GM23248 (cell line): ENCODE data around the gene SURF4. TPM values are rescaled to one million over a fixed set of nuclear protein-coding genes. Genes with fewer than 3 reads are reported as not detected.
A peak's percentile ranks its signal among the peaks of the same experiment; 100 is the strongest.

Experiments
- DNase-seq: peaks from one replicate; pipeline ENCODE4 v3.0.0-alpha.2; 2015
- H2AFZ ChIP-seq: fragments of 200-600 bp; sonication (generic); 2 replicates; pipeline ENCODE4 v1.6.1; 2016; ENCODE audit warnings: antibody characterized with exemption
- H3F3A ChIP-seq: fragments of 200-600 bp; sonication (generic); 2 replicates; pipeline ENCODE4 v1.6.1; 2016; ENCODE audit warnings: mild to moderate bottlenecking, antibody characterized with exemption, mixed run types; ENCODE audit not compliant: insufficient read depth
- H3K27ac ChIP-seq: fragments of 200-600 bp; sonication (generic); 2 replicates; pipeline ENCODE4 v1.5.1; 2016; ENCODE audit warnings: mild to moderate bottlenecking
- H3K27me3 ChIP-seq: fragments of 200-600 bp; sonication (generic); replicated peaks from 2 replicates; pipeline ENCODE4 v1.6.1; 2016; ENCODE audit warnings: mild to moderate bottlenecking; ENCODE audit not compliant: insufficient read depth
- H3K36me3 ChIP-seq: fragments of 200-600 bp; sonication (generic); 2 replicates; pipeline ENCODE4 v1.6.1; 2016; ENCODE audit warnings: low read depth, mild to moderate bottlenecking
- H3K4me1 ChIP-seq: fragments of 200-600 bp; sonication (generic); 2 replicates; pipeline ENCODE4 v1.6.1; 2016; ENCODE audit warnings: mild to moderate bottlenecking; ENCODE audit not compliant: insufficient read depth
- H3K4me2 ChIP-seq: fragments of 200-600 bp; sonication (generic); one replicate; pipeline ENCODE4 v1.6.1; 2016; ENCODE audit warnings: mild to moderate bottlenecking; ENCODE audit not compliant: unreplicated experiment
- H3K4me3 ChIP-seq: fragments of 200-600 bp; sonication (generic); 2 replicates; pipeline ENCODE4 v1.5.1; 2016; ENCODE audit warnings: mild to moderate bottlenecking
- H3K79me2 ChIP-seq: fragments of 200-600 bp; sonication (generic); 2 replicates; pipeline ENCODE4 v1.6.1; 2016; ENCODE audit warnings: mild to moderate bottlenecking; ENCODE audit not compliant: insufficient read depth
- H3K9ac ChIP-seq: fragments of 200-600 bp; sonication (generic); 2 replicates; pipeline ENCODE4 v1.6.1; 2016; ENCODE audit warnings: mild to moderate bottlenecking
- H3K9me2 ChIP-seq: fragments of 200-600 bp; sonication (generic); 2 replicates; pipeline ENCODE4 v1.6.1; 2016; ENCODE audit warnings: mixed run types, mild to moderate bottlenecking, moderate library complexity; ENCODE audit not compliant: insufficient read depth
- H3K9me3 ChIP-seq: fragments of 200-600 bp; sonication (generic); one replicate; pipeline ENCODE4 v1.6.1; 2017; ENCODE audit warnings: low read depth
- H4K20me1 ChIP-seq: fragments of 200-600 bp; sonication (generic); 2 replicates; pipeline ENCODE4 v1.6.0; 2016; ENCODE audit not compliant: insufficient read depth
- EZH2 ChIP-seq: fragments of 200-600 bp; sonication (generic); IDR thresholded peaks from 2 replicates; pipeline ENCODE4 v1.6.1; 2018; ENCODE audit warnings: antibody characterized with exemption, mild to moderate bottlenecking; ENCODE audit not compliant: insufficient read depth, poor library complexity, severe bottlenecking
- EZH2phosphoT487 ChIP-seq: fragments of 200-600 bp; sonication (generic); IDR thresholded peaks from 2 replicates; pipeline ENCODE4 v1.6.1; 2018; ENCODE audit warnings: antibody characterized with exemption, moderate library complexity, mild to moderate bottlenecking, low read depth; ENCODE audit not compliant: insufficient read depth
- WGBS, 2 experiments: methylation state at CpG; one replicate each; pipeline ENCODE4 v1.1.6; 2015 to 2017; ENCODE audit warnings: low lambda C conversion rate in 2 of 2, low coverage in 1 of 2; ENCODE audit errors: missing lambda C conversion rate in 2 of 2; 5-methylcytosine and 5-hydroxymethylcytosine counted together
- in situ Hi-C: fragments of 300-500 bp; cut with MboI; formaldehyde crosslinking; loops from 2 replicates; pipeline ENCODE4 v1.15.0; 2020
- polyA plus RNA-seq: library from polyadenylated mRNA; unstranded; fragments of >200 nt; fragmentation: Nextera tagmentation; extraction: Ambion mirVana; gene quantifications from 2 replicates; pipeline ENCODE4 v1.2.1, GENCODE V29; 2016
- total RNA-seq: library from RNA; depleted of rRNA; stranded (reverse); fragments of >200 nt; shearing (Covaris generic); gene quantifications from 2 replicates; pipeline ENCODE4 v1.2.3, GENCODE V29; 2014

SURF4 gene
- total and polyA plus RNA-seq, 2 experiments from 2014 or later = 406 to 638 TPM

DNA sequence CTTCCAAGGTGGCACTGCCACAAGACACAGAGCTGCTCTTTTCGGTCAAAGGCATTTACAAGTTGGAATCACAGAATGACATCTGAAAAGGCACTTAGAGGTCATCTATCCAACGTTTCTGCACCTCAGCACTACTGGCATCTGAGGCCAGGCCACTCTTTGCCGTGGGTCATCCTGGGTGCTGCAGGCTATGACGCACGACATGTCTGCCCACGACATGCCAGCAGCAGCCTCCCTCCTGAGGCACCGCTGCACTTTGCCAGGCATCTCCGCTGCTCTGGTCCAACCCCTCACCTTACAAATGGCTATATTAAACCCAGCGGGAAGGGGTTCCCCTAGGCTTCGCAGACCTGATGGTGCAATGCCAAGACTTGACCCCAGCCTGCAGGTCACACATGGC lies 8.1 kb downstream of the SURF4 start:
- 0 out of 2 replicates have a peak overlapping the region, but pooled peaks have one; percentile 0 for H3K27ac ChIP-seq
- peaks cover 43% of the 10 kb centered on the region for H3K4me1 ChIP-seq
- H3K9me2 ChIP-seq = no peaks in the 10 kb centered on the region
- H3K9ac ChIP-seq = peak overlapping the region; percentile 28; the same call in 1 of the 2 replicates
- TF ChIP-seq EZH2phosphoT487 = no peak
- TF ChIP-seq EZH2 = no peak
- peaks cover 33% of the 10 kb centered on the region for H3F3A ChIP-seq
- peaks cover 66% of the 10 kb centered on the region for H4K20me1 ChIP-seq
- no peak overlapping the region for H3K4me3 ChIP-seq
- DNase-seq = no peak
- 68 to 69% methylated on average over 10 of the region's 10 CpGs for WGBS, 2 experiments
- in situ Hi-C loops = no loop called here
- no peak overlapping the region for H3K4me2 ChIP-seq
- H3K36me3 ChIP-seq = peaks cover 44% of the 10 kb centered on the region
- no peak overlapping the region for H2AFZ ChIP-seq
- no peaks in the 10 kb centered on the region for H3K9me3 ChIP-seq
- peaks cover 100% of the 10 kb centered on the region for H3K79me2 ChIP-seq
- H3K27me3 ChIP-seq = no peaks in the 10 kb centered on the region

DNA sequence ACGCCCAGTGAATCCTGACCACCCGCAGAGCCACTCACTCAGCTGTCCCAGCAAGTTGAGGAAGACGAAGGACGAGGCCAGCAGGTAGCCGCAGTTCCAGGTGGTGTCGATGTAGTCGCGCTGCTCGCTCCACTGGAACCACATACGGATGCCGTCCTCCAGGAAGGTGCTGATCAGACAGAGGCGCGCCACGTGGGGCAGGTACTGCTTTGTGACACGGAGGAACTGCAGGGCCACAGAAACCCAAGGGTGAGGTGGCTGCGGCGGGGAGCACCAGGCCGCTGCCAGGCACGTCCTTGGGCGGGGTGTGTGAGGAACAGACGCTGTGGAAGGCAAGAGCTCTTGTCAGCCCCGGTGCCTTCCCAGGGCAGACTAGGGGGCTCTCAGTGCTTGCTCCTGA lies 8.6 kb downstream of the SURF4 start:
- Histone ChIP-seq H3K27ac (no peak overlapping the region), H3K9me3 (no peaks in the 10 kb centered on the region), H3F3A (peaks cover 33% of the 10 kb centered on the region), H3K4me3 (no peak overlapping the region), H3K4me2 (no peak overlapping the region), H2AFZ (no peak overlapping the region), H3K4me1 (peaks cover 38% of the 10 kb centered on the region), H3K27me3 (no peaks in the 10 kb centered on the region), H3K36me3 (peaks cover 48% of the 10 kb centered on the region), H3K79me2 (peaks cover 100% of the 10 kb centered on the region), H4K20me1 (peaks cover 62% of the 10 kb centered on the region), H3K9me2 (no peaks in the 10 kb centered on the region), H3K9ac (no peak overlapping the region)
- in situ Hi-C loops = no loop called here
- 88 to 91% methylated on average over 22 of the region's 22 CpGs for WGBS, 2 experiments
- TF ChIP-seq EZH2phosphoT487 (no peak), EZH2 (no peak)
- no peak for DNase-seq

DNA sequence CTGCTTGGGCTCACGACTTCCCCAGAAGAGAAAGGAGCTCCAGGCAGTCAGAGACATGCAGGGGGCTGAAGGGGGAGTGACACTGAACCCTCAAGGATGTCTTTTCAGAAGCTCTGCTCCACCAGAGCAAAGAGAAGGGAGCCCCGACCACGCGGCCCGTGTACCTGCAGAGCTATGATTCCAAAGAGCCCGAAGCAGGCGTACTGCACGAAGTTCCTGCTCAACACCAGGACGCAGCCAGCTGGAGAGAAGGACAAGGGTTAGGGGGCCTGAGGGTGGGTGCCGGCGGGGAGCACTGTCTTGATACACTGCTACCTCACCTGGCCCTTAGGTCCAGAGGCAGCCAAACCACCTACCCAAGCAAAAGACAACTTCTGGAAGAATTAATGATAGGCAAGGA lies 9.4 kb downstream of the SURF4 start:
- no peaks in the 10 kb centered on the region for H3K9me3 ChIP-seq
- 97 to 98% methylated on average over 11 of the region's 11 CpGs for WGBS, 2 experiments
- peaks cover 30% of the 10 kb centered on the region for H3K4me1 ChIP-seq
- H3F3A ChIP-seq = peaks cover 38% of the 10 kb centered on the region
- H3K4me2 ChIP-seq = no peak overlapping the region
- H3K9ac ChIP-seq = no peak overlapping the region
- no peaks in the 10 kb centered on the region for H3K9me2 ChIP-seq
- TF ChIP-seq EZH2 (no peak), EZH2phosphoT487 (no peak)
- H3K4me3 ChIP-seq = no peak overlapping the region
- peaks cover 100% of the 10 kb centered on the region for H3K79me2 ChIP-seq
- no peaks in the 10 kb centered on the region for H3K27me3 ChIP-seq
- in situ Hi-C loops = no loop called here
- H3K36me3 ChIP-seq = peaks cover 55% of the 10 kb centered on the region
- no peak for DNase-seq
- H4K20me1 ChIP-seq = peaks cover 55% of the 10 kb centered on the region
- no peak overlapping the region for H3K27ac ChIP-seq
- no peak overlapping the region for H2AFZ ChIP-seq

DNA sequence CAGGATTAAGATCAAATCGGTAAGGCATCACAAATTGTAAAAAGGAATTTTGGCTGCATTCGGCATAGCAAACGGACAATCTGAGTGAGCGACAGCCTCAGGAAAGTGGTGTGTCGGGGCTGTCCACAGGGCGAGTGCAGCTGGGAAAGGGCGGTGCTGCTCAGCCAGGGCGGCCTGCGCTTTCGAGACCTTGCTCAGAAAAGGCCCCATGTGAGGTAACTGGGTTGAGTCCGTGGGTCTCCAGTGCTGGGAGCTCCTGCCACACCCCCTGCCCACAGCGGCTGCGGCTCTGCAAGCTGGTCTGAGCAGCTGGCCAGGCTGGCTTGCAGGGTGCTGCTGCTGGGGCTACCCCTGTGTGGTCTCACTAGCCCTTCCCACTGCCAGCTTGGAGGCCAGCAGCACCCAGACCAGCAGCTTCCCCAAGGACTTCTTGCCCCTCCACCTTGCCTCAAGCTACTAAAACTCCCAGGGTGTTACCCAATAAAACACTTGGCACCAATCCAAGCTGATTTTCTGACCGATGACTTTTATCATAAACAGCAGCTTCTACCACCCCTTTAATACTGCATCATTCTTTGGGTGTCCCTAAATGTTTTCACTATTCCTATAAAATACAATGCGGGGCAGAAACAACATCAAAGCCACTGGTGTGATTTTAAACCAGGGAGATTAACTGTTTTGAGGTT lies 13.4 kb downstream of the SURF4 start:
- H3K27me3 ChIP-seq = no peaks in the 10 kb centered on the region
- H3K4me2 ChIP-seq = no peak overlapping the region
- DNase-seq = no peak
- H3K36me3 ChIP-seq = peaks cover 58% of the 10 kb centered on the region
- no peak overlapping the region for H2AFZ ChIP-seq
- no peaks in the 10 kb centered on the region for H3K9me3 ChIP-seq
- 83 to 85% methylated on average over 14 to 15 of the region's 15 CpGs for WGBS, 2 experiments
- in situ Hi-C loops = no loop called here
- peaks cover 88% of the 10 kb centered on the region for H3K79me2 ChIP-seq
- no peak overlapping the region for H3K27ac ChIP-seq
- no peak overlapping the region for H3K9ac ChIP-seq
- no peaks in the 10 kb centered on the region for H3K9me2 ChIP-seq
- TF ChIP-seq EZH2 = no peak
- TF ChIP-seq EZH2phosphoT487 = no peak
- H3F3A ChIP-seq = peaks cover 49% of the 10 kb centered on the region
- peaks cover 16% of the 10 kb centered on the region; the same call in 1 of the 2 replicates for H4K20me1 ChIP-seq
- H3K4me3 ChIP-seq = no peak overlapping the region
- H3K4me1 ChIP-seq = no peaks in the 10 kb centered on the region
